ENCODE measurements around the gene AFDN.

GRCh38 chr6:167932468-167933276, 106.0 kb downstream of the AFDN start:
- no peak for TF ChIP-seq CTCF (IDR thresholded peaks at IDR 0.05)
- TF ChIP-seq EP300 (IDR thresholded peaks at IDR 0.05): peak in 1 of 2 donors; percentile 18
